Endothelial cell of umbilical vein (primary cell): ENCODE measurements around the gene DPF3. TPM values are rescaled to one million over a fixed set of nuclear protein-coding genes. Genes with fewer than 3 reads are reported as not detected.

Source experiments
- BruUV-seq: library from RNA; stranded (reverse); fragments of 400-500 nt; replicated peaks from 2 replicates; lab custom pipeline; 2021; lab: Mats Ljungman, UMichigan
- CTCF ChIA-PET: fragments of 300-600, 350-600 bp; sonication (Branson Sonifier 250); formaldehyde crosslinking; loops from one replicate; lab custom pipeline; 2021; ENCODE audit warnings: antibody characterized with exemption, inconsistent platforms; lab: Charles Lee
- POLR2A ChIA-PET: fragments of 300-600, 350-600 bp; sonication (Branson Sonifier 250); formaldehyde crosslinking; loops from one replicate; lab custom pipeline; 2021; ENCODE audit warnings: antibody characterized with exemption, inconsistent platforms; lab: Charles Lee
- DNase-seq: peaks from one replicate; pipeline ENCODE4 v3.0.0-alpha.2; 2011; ENCODE audit warnings: low read depth, low spot score
- FAIRE-seq: peaks from 2 replicates; lab custom pipeline; 2011; peaks lifted over from hg19 to GRCh38; lab: Jason Lieb, UNC
- H2AFZ ChIP-seq: 2 replicates; pipeline ENCODE4 v1.6.0; 2012; ENCODE audit warnings: low read depth, low read length, control low read depth, inconsistent platforms
- H3K27ac ChIP-seq: 2 replicates; pipeline ENCODE4 v1.5.1; 2011; ENCODE audit warnings: low read depth, mild to moderate bottlenecking, control low read depth, low read length, moderate library complexity; ENCODE audit not compliant: insufficient read depth
- H3K27me3 ChIP-seq, 2 experiments: 2 replicates each; pipeline versions ENCODE4 v1.6.0 to v1.6.1; 2011; ENCODE audit warnings: low read length in 2 of 2, mixed read lengths in 1 of 2; ENCODE audit not compliant: control insufficient read depth in 2 of 2, insufficient read depth in 2 of 2
- H3K36me3 ChIP-seq, 2 experiments: 2 replicates in 1 of 2; 3 replicates in 1 of 2; pipeline ENCODE4 v1.5.1; 2011; ENCODE audit warnings: low read length in 2 of 2, mild to moderate bottlenecking in 1 of 2, moderate library complexity in 1 of 2; ENCODE audit not compliant: control insufficient read depth in 2 of 2, insufficient read depth in 2 of 2; ENCODE audit errors: extremely low read depth in 1 of 2
- H3K4me1 ChIP-seq: 3 replicates; pipeline ENCODE4 v1.5.1; 2011; ENCODE audit warnings: mild to moderate bottlenecking, low read length; ENCODE audit not compliant: control insufficient read depth, insufficient read depth; ENCODE audit errors: extremely low read depth
- H3K4me2 ChIP-seq: 2 replicates; pipeline ENCODE4 v1.6.1; 2011; ENCODE audit warnings: low read length, control low read depth, mixed read lengths; ENCODE audit not compliant: insufficient read depth
- H3K4me3 ChIP-seq, 3 experiments: fragments of 200-600 bp in 1 of 3; sonication (generic), shearing (Covaris generic) in 1 of 3; replicated peaks in 1 of 3; 2 replicates each; pipeline ENCODE4 v1.5.1; 2011 to 2016; ENCODE audit warnings: control low read depth in 3 of 3, low read length in 3 of 3, mild to moderate bottlenecking in 2 of 3, inconsistent platforms in 1 of 3, low read depth in 1 of 3, moderate library complexity in 1 of 3; ENCODE audit not compliant: insufficient read depth in 1 of 3
- H3K79me2 ChIP-seq: 2 replicates; pipeline ENCODE4 v1.6.0; 2012; ENCODE audit warnings: low read length, inconsistent platforms; ENCODE audit not compliant: control insufficient read depth, insufficient read depth
- H3K9ac ChIP-seq: replicated peaks from 2 replicates; pipeline ENCODE3; 2011; ENCODE audit warnings: low read length, control low read depth; ENCODE audit not compliant: insufficient read depth; ENCODE audit errors: extremely low read depth
- H3K9me1 ChIP-seq: replicated peaks from 3 replicates; pipeline ENCODE4 v1.6.0; 2011; ENCODE audit warnings: mild to moderate bottlenecking, low read length; ENCODE audit not compliant: control insufficient read depth, insufficient read depth; ENCODE audit errors: extremely low read depth
- H3K9me3 ChIP-seq: replicated peaks from 2 replicates; pipeline ENCODE4 v1.5.1; 2012; ENCODE audit warnings: low read length, inconsistent platforms; ENCODE audit not compliant: control insufficient read depth, insufficient read depth
- H4K20me1 ChIP-seq: replicated peaks from 2 replicates; pipeline ENCODE3; 2011; ENCODE audit warnings: mild to moderate bottlenecking, low read length; ENCODE audit not compliant: control insufficient read depth, insufficient read depth; ENCODE audit errors: extremely low read depth
- EZH2 ChIP-seq: IDR thresholded peaks from 2 replicates; pipeline ENCODE4 v1.6.1; 2012; ENCODE audit warnings: borderline replicate concordance, low read depth, mild to moderate bottlenecking, moderate library complexity, low read length, inconsistent platforms; ENCODE audit not compliant: severe bottlenecking
- FOS ChIP-seq: IDR thresholded peaks from 2 replicates; pipeline ENCODE4 v1.6.1; 2011; ENCODE audit warnings: mild to moderate bottlenecking, low read length, moderate library complexity, borderline replicate concordance; ENCODE audit not compliant: insufficient read depth
- GATA2 ChIP-seq: IDR thresholded peaks from 2 replicates; pipeline ENCODE4 v1.7.0; 2011; ENCODE audit warnings: low read depth, mild to moderate bottlenecking, moderate library complexity, mixed read lengths, low read length; ENCODE audit not compliant: insufficient read length, insufficient read depth
- JUN ChIP-seq: IDR thresholded peaks from 2 replicates; pipeline ENCODE4 v1.6.1; 2011; ENCODE audit warnings: borderline replicate concordance, low read depth; ENCODE audit not compliant: insufficient read length, insufficient read depth
- MYC ChIP-seq: IDR thresholded peaks from one replicate; pipeline ENCODE4 v1.6.1; 2011; ENCODE audit warnings: mild to moderate bottlenecking, low read depth, low read length
- POLR2A ChIP-seq: IDR thresholded peaks from 2 replicates; pipeline ENCODE4 v1.6.1; 2012; ENCODE audit warnings: low read depth, mild to moderate bottlenecking, control low read depth, low read length
- POLR2AphosphoS5 ChIP-seq: IDR thresholded peaks from 2 replicates; pipeline ENCODE4 v1.6.1; 2012; ENCODE audit warnings: low read depth, mild to moderate bottlenecking, control low read depth, low read length, moderate library complexity; ENCODE audit not compliant: insufficient read depth
- dilution Hi-C: fragments of 300-500 bp; cut with MboI; formaldehyde crosslinking; loops from one replicate; pipeline ENCODE4 v1.15.0; 2019; ENCODE audit warnings: low sequenced_read_pairs; ENCODE audit not compliant: extremely low pct_ligation_motif_present
- intact Hi-C: fragments of 100-400 bp; cut with micrococcal nuclease; formaldehyde crosslinking; loops from one replicate; pipeline ENCODE4 v1.10.0; 2022
- polyA plus RNA-seq, 4 experiments: library from polyadenylated mRNA; depleted of rRNA in 3 of 4; stranded (reverse) in 3 of 4; unstranded in 1 of 4; fragments of >200 nt; gene quantifications; 2 replicates each; pipeline versions ENCODE4 v1.2.1 to v1.2.3, GENCODE V29; 2011 to 2012; ENCODE audit warnings: missing spikeins in 1 of 4
- total RNA-seq: library from RNA; stranded (reverse); gene quantifications from 2 replicates; pipeline ENCODE4 v1.2.3, GENCODE V29; 2021
- TF ChIP-seq, protein P1 (sequence below): IDR thresholded peaks from 2 replicates; pipeline ENCODE4 v1.6.1; 2011; ENCODE audit not compliant: insufficient read depth, insufficient read length
- TF ChIP-seq, protein P2 (sequence below), 2 donors: IDR thresholded peaks; 1 replicate in 1 of 2; 2 replicates in 1 of 2; pipeline ENCODE4 v1.5.1; 2011; ENCODE audit warnings: low read length in 2 of 2, mild to moderate bottlenecking in 2 of 2, moderate library complexity in 2 of 2, control low read depth in 1 of 2, inconsistent platforms in 1 of 2, low read depth in 1 of 2; ENCODE audit not compliant: insufficient read depth in 1 of 2; ENCODE audit errors: extremely low read depth in 1 of 2

The DPF3 gene
- total and polyA plus RNA-seq, 2 donors (not counting 3 experiments of a cell fraction or from before 2014, with no cell fraction given): 2.4 to 3.5 TPM

- Histone ChIP-seq H3K4me1 (peaks cover 10% of the 10 kb centered on the region), H3K9me3 (no peaks in the 10 kb centered on the region), H3K27me3 (no peaks in the 10 kb centered on the region), H3K4me3 (no peak overlapping the region), H3K27ac (no peak overlapping the region), H3K4me2 (no peak overlapping the region), H3K9ac (no peak overlapping the region), H3K36me3 (no peaks in the 10 kb centered on the region), H4K20me1 (no peaks in the 10 kb centered on the region), H3K9me1 (no peaks in the 10 kb centered on the region), H2AFZ (no peak overlapping the region), H3K79me2 (no peaks in the 10 kb centered on the region)
- no TSS peak for BruUV-seq
- FAIRE-seq (no peak), DNase-seq (no peak)
- ChIA-PET POLR2A (no interaction called here), CTCF (interaction anchor here (0.7 to 5.2 kb wide), 3 partner anchors 8 to 415 kb away, joined by 3 to 31 read pairs (median 5); no protein-coding TSS in a partner anchor)
- TF ChIP-seq GATA2 (no peak), MYC (no peak), FOS (no peak), EZH2 (no peak), POLR2A (no peak), POLR2AphosphoS5 (no peak), JUN (no peak)
- TF ChIP-seq, protein P1, sequence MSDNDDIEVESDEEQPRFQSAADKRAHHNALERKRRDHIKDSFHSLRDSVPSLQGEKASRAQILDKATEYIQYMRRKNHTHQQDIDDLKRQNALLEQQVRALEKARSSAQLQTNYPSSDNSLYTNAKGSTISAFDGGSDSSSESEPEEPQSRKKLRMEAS: no peak
- TF ChIP-seq, protein P2, sequence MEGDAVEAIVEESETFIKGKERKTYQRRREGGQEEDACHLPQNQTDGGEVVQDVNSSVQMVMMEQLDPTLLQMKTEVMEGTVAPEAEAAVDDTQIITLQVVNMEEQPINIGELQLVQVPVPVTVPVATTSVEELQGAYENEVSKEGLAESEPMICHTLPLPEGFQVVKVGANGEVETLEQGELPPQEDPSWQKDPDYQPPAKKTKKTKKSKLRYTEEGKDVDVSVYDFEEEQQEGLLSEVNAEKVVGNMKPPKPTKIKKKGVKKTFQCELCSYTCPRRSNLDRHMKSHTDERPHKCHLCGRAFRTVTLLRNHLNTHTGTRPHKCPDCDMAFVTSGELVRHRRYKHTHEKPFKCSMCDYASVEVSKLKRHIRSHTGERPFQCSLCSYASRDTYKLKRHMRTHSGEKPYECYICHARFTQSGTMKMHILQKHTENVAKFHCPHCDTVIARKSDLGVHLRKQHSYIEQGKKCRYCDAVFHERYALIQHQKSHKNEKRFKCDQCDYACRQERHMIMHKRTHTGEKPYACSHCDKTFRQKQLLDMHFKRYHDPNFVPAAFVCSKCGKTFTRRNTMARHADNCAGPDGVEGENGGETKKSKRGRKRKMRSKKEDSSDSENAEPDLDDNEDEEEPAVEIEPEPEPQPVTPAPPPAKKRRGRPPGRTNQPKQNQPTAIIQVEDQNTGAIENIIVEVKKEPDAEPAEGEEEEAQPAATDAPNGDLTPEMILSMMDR (IDR thresholded peaks at IDR 0.05; ENCODE audit: extremely low read depth in 1 of 2, insufficient read depth in 1 of 2, low read depth in 1 of 2, low read length in 2 of 2): no peak
- dilution Hi-C loops (no loop called here), intact Hi-C loops (no loop called here)
These were observed 35.0 kb upstream of the DPF3 start for GRCh38 chr14:72928872-72929271.
